CD14-positive monocyte (primary cell): ENCODE results near the gene VSIR. TPM values are rescaled to one million over a fixed set of nuclear protein-coding genes. Genes with fewer than 3 reads are reported as not detected.

Source experiments
- DNase-seq, 3 donors: peaks; one replicate each; pipeline ENCODE4 v3.0.0-alpha.2; 2011 to 2022
- H2AFZ ChIP-seq: 2 replicates; pipeline ENCODE4 v1.6.0; 2012; ENCODE audit warnings: mild to moderate bottlenecking, low read depth, low read length, inconsistent platforms; ENCODE audit not compliant: insufficient read depth, poor library complexity, severe bottlenecking
- H3K27ac ChIP-seq, 2 donors: 1 replicate in 1 of 2; 2 replicates in 1 of 2; pipeline ENCODE4 v1.5.1; 2012 to 2013; ENCODE audit warnings: low read length in 2 of 2, control low read depth in 1 of 2, inconsistent platforms in 1 of 2, low read depth in 1 of 2, mild to moderate bottlenecking in 1 of 2
- H3K27me3 ChIP-seq, 2 donors: one replicate each; pipeline versions ENCODE4 v1.6.0 to v1.6.1; 2011 to 2013; ENCODE audit warnings: low read length in 2 of 2; ENCODE audit not compliant: control insufficient read depth in 2 of 2, insufficient read depth in 2 of 2
- H3K36me3 ChIP-seq, 2 donors: replicated peaks in 1 of 2; 1 replicate in 1 of 2; 2 replicates in 1 of 2; pipeline versions ENCODE4 v1.5.1 to v1.6.1; 2012 to 2013; ENCODE audit warnings: low read length in 2 of 2, control low read depth in 1 of 2, inconsistent platforms in 1 of 2, mild to moderate bottlenecking in 1 of 2; ENCODE audit not compliant: insufficient read depth in 2 of 2, control insufficient read depth in 1 of 2
- H3K4me1 ChIP-seq, 2 donors: 1 replicate in 1 of 2; 2 replicates in 1 of 2; pipeline versions ENCODE4 v1.5.1 to v1.6.1; 2012 to 2013; ENCODE audit warnings: low read length in 2 of 2, control low read depth in 1 of 2, inconsistent platforms in 1 of 2, mild to moderate bottlenecking in 1 of 2, moderate library complexity in 1 of 2; ENCODE audit not compliant: insufficient read depth in 2 of 2, control insufficient read depth in 1 of 2
- H3K4me2 ChIP-seq: replicated peaks from 2 replicates; pipeline ENCODE3; 2012; ENCODE audit warnings: low read length, moderate library complexity, mild to moderate bottlenecking; ENCODE audit not compliant: poor library complexity, severe bottlenecking; ENCODE audit errors: extremely low read depth
- H3K4me3 ChIP-seq, 3 experiments: fragments of 200-600 bp in 1 of 3; sonication (generic) in 1 of 3; replicated peaks in 1 of 3; 1 replicate in 2 of 3; 2 replicates in 1 of 3; pipeline ENCODE4 v1.5.1; 2011 to 2013; ENCODE audit warnings: low read length in 3 of 3, mild to moderate bottlenecking in 3 of 3, control low read depth in 2 of 3, low read depth in 2 of 3, inconsistent platforms in 1 of 3, moderate library complexity in 1 of 3
- H3K79me2 ChIP-seq: 2 replicates; pipeline ENCODE4 v1.6.0; 2012; ENCODE audit warnings: mild to moderate bottlenecking, control low read depth, inconsistent platforms, low read length, moderate library complexity; ENCODE audit not compliant: insufficient read depth
- H3K9ac ChIP-seq: 2 replicates; pipeline ENCODE4 v1.6.0; 2017; ENCODE audit warnings: low read length, mild to moderate bottlenecking; ENCODE audit not compliant: insufficient read depth, poor library complexity, severe bottlenecking
- H3K9me3 ChIP-seq, 2 donors: replicated peaks in 1 of 2; 1 replicate in 1 of 2; 2 replicates in 1 of 2; pipeline versions ENCODE4 v1.5.1 to v1.6.1; 2012 to 2013; ENCODE audit warnings: low read length in 2 of 2, control low read depth in 1 of 2; ENCODE audit not compliant: control insufficient read depth in 1 of 2, insufficient read depth in 1 of 2
- H4K20me1 ChIP-seq: 2 replicates; pipeline ENCODE4 v1.6.0; 2012; ENCODE audit warnings: mild to moderate bottlenecking, low read length, control low read depth, moderate library complexity; ENCODE audit not compliant: insufficient read depth
- H3K27ac Mint-ChIP-seq, 7 donors: one replicate each; pipeline ENCODE4 v1.8.0; 2020; ENCODE audit warnings: mild to moderate bottlenecking in 7 of 7, mixed read lengths in 7 of 7, moderate library complexity in 6 of 7, inconsistent platforms in 2 of 7
- H3K27me3 Mint-ChIP-seq, 3 donors: one replicate each; pipeline ENCODE4 v1.8.0; 2021 to 2022; ENCODE audit warnings: low read depth in 3 of 3, mild to moderate bottlenecking in 3 of 3, mixed read lengths in 3 of 3, moderate library complexity in 3 of 3, inconsistent platforms in 1 of 3
- H3K36me3 Mint-ChIP-seq, 2 donors: one replicate each; pipeline ENCODE4 v1.8.0; 2020; ENCODE audit warnings: mixed read lengths in 2 of 2, inconsistent platforms in 1 of 2, mild to moderate bottlenecking in 1 of 2
- H3K4me1 Mint-ChIP-seq: one replicate; pipeline ENCODE4 v1.8.0; 2020; ENCODE audit warnings: mild to moderate bottlenecking, mixed read lengths
- H3K4me3 Mint-ChIP-seq, 2 donors: one replicate each; pipeline ENCODE4 v1.8.0; 2020; ENCODE audit warnings: mild to moderate bottlenecking in 2 of 2, mixed read lengths in 2 of 2, moderate library complexity in 1 of 2
- H3K9me3 Mint-ChIP-seq, 7 donors: one replicate each; pipeline ENCODE4 v1.8.0; 2020 to 2022; ENCODE audit warnings: mixed read lengths in 7 of 7, mild to moderate bottlenecking in 6 of 7, moderate library complexity in 6 of 7, inconsistent platforms in 2 of 7
- CTCF ChIP-seq: fragments of 200-600 bp; IDR thresholded peaks from one replicate; pipeline ENCODE4 v1.8.0; 2022; ENCODE audit warnings: antibody characterized with exemption, mild to moderate bottlenecking
- WGBS: methylation state at CpG from one replicate; pipeline ENCODE4 v1.1.5; 2013; ENCODE audit warnings: missing lambda C conversion rate; ENCODE audit not compliant: insufficient coverage; 5-methylcytosine and 5-hydroxymethylcytosine counted together
- intact Hi-C, 2 donors: fragments of 100-400 bp; cut with micrococcal nuclease; formaldehyde crosslinking; loops; one replicate each; pipeline versions ENCODE4 v1.15.0 to v1.15.1; 2023
- polyA plus RNA-seq, 3 donors: library from polyadenylated mRNA; depleted of rRNA in 1 of 3; unstranded in 2 of 3; stranded (reverse) in 1 of 3; fragments of 300-500 nt in 2 of 3; fragments of >200 nt in 1 of 3; fragmentation: Illumina TruSeq in 2 of 3; gene quantifications; 1 replicate in 2 of 3; 2 replicates in 1 of 3; pipeline ENCODE4 v1.2.3, GENCODE V29; 2012 to 2021

The VSIR gene
- polyA plus RNA-seq, 3 donors = 635 to 1,133 (median 801) TPM

- H3K9ac ChIP-seq = peak overlapping the region; percentile 93
- 25% methylated on average over 2 of the region's 3 CpGs for WGBS
These were observed 2.5 kb downstream of the VSIR start for GRCh38 chr10:71770789-71771188.

GRCh38 chr10:71770255-71770654, 3.1 kb downstream of the VSIR start:
- H3K4me3 ChIP-seq = peak overlapping the region; percentile 93 to 99 (median 98)
- WGBS = 0% methylated on average over 1 of the region's 3 CpGs
- DNase-seq = peak; percentile 63 to 87 (median 82)
- H3K79me2 ChIP-seq = peaks cover 100% of the 10 kb centered on the region
- H3K4me2 ChIP-seq = peak overlapping the region; percentile 99
- H3K36me3 ChIP-seq = peaks cover 58 to 73% of the 10 kb centered on the region in 2 donors
- H3K4me1 ChIP-seq = peaks cover 68 to 86% of the 10 kb centered on the region in 2 donors
- Mint-ChIP-seq H3K36me3 (peaks cover 62 to 75% of the 10 kb centered on the region in 2 donors), H3K27ac (peak overlapping the region; percentile 96 to 98 (median 98)), H3K27me3 (peaks cover 0 to 3% (median 2%) of the 10 kb centered on the region in 3 donors), H3K9me3 (peaks cover 0 to 4% (median 0%) of the 10 kb centered on the region in 7 donors), H3K4me3 (peak overlapping the region; percentile 97 to 98), H3K4me1 (peaks cover 75% of the 10 kb centered on the region)
- intact Hi-C loops = loop anchor here in 1 of 2 donors (2.0 to 10.0 kb wide), 4 partner anchors 17 to 395 kb away; no protein-coding TSS in a partner anchor
- TF ChIP-seq CTCF = no peak
- no peak overlapping the region for H2AFZ ChIP-seq
- peaks cover 84% of the 10 kb centered on the region for H4K20me1 ChIP-seq
- peak overlapping the region; percentile 90 to 92 for H3K27ac ChIP-seq
- H3K9ac ChIP-seq = peak overlapping the region; percentile 93
- no peaks in the 10 kb centered on the region for H3K27me3 ChIP-seq
- no peaks in the 10 kb centered on the region for H3K9me3 ChIP-seq

More at GRCh38 chr10:71770789-71771188, 2.5 kb downstream of the VSIR start:
- Histone ChIP-seq H3K79me2 (peaks cover 98% of the 10 kb centered on the region), H3K4me3 (peak overlapping the region; percentile 93 to 99 (median 98)), H3K4me1 (peaks cover 68 to 86% of the 10 kb centered on the region in 2 donors), H4K20me1 (peaks cover 78% of the 10 kb centered on the region), H3K36me3 (peaks cover 53 to 67% of the 10 kb centered on the region in 2 donors), H3K27me3 (no peaks in the 10 kb centered on the region), H3K4me2 (peak overlapping the region; percentile 99), H3K9me3 (no peaks in the 10 kb centered on the region), H3K27ac (peak overlapping the region; percentile 90 to 92), H2AFZ (no peak overlapping the region)
- peak; percentile 75 to 91 (median 89) for DNase-seq
- Mint-ChIP-seq H3K36me3 (peaks cover 57 to 69% of the 10 kb centered on the region in 2 donors), H3K4me1 (peaks cover 75% of the 10 kb centered on the region), H3K4me3 (peak overlapping the region; percentile 97 to 98), H3K27ac (peak overlapping the region; percentile 96 to 98 (median 98)), H3K27me3 (peaks cover 0 to 3% (median 2%) of the 10 kb centered on the region in 3 donors), H3K9me3 (peaks cover 0 to 4% (median 0%) of the 10 kb centered on the region in 7 donors)
- TF ChIP-seq CTCF = no peak
- intact Hi-C loops = loop anchor here in 1 of 2 donors (2.0 to 10.0 kb wide), 4 partner anchors 18 to 396 kb away; no protein-coding TSS in a partner anchor
